Panc1 (cell line): ENCODE data around the gene ATP11A. TPM values are rescaled to one million over a fixed set of nuclear protein-coding genes. Genes with fewer than 3 reads are reported as not detected.

ENCODE experiments used
- ATAC-seq: fragments of 200-7000 bp; cut with Tn5 transposase; 2 replicates; pipeline ENCODE4 v1.9.1; 2020; ENCODE audit warnings: mild to moderate bottlenecking, moderate library complexity
- BruUV-seq: library from RNA; stranded (reverse); fragments of 400-500 nt; replicated peaks from 2 replicates; lab custom pipeline; 2021; lab: Mats Ljungman, UMichigan
- CTCF ChIA-PET: fragments of 300-600 bp; sonication (Branson Sonifier 250); formaldehyde crosslinking; loops from one replicate; lab custom pipeline; 2022; ENCODE audit warnings: antibody characterized with exemption; lab: Charles Lee
- POLR2A ChIA-PET: fragments of 300-600 bp; sonication (Branson Sonifier 250); formaldehyde crosslinking; loops from one replicate; lab custom pipeline; 2022; ENCODE audit warnings: antibody characterized with exemption; lab: Charles Lee
- DNase-seq: peaks from one replicate; pipeline ENCODE4 v3.0.0-alpha.2; 2010; ENCODE audit warnings: low read depth, low spot score
- H3K27ac ChIP-seq: 2 replicates; pipeline ENCODE4 v1.5.1; 2011; ENCODE audit warnings: mild to moderate bottlenecking, low read length, inconsistent platforms
- H3K27me3 ChIP-seq: fragments of 200-500 bp; sonication (Bioruptor generic); 2 replicates; pipeline ENCODE4 v1.6.0; 2014; ENCODE audit warnings: low read length, inconsistent platforms; ENCODE audit not compliant: control insufficient read depth, insufficient read depth
- H3K36me3 ChIP-seq: fragments of 200-500 bp; sonication (Bioruptor generic); 2 replicates; pipeline ENCODE4 v1.5.1; 2014; ENCODE audit warnings: inconsistent platforms, mild to moderate bottlenecking, low read length, moderate library complexity; ENCODE audit not compliant: control insufficient read depth, insufficient read depth
- H3K4me1 ChIP-seq: 2 replicates; pipeline ENCODE4 v1.5.1; 2011; ENCODE audit warnings: inconsistent platforms, mild to moderate bottlenecking, low read length, moderate library complexity; ENCODE audit not compliant: control insufficient read depth, insufficient read depth
- H3K4me3 ChIP-seq, 2 experiments: 2 replicates each; pipeline ENCODE4 v1.5.1; 2011 to 2012; ENCODE audit warnings: low read depth in 2 of 2, low read length in 2 of 2, mild to moderate bottlenecking in 2 of 2, inconsistent platforms in 1 of 2, moderate library complexity in 1 of 2
- H3K9me3 ChIP-seq: fragments of 200-500 bp; sonication (Bioruptor generic); 2 replicates; pipeline ENCODE4 v1.5.1; 2014; ENCODE audit warnings: low read depth, mild to moderate bottlenecking, inconsistent platforms, low read length, moderate library complexity; ENCODE audit not compliant: control insufficient read depth, insufficient read depth
- POLR2AphosphoS5 ChIP-seq: IDR thresholded peaks from 2 replicates; pipeline ENCODE4 v1.6.1; 2012; ENCODE audit warnings: mild to moderate bottlenecking, low read depth, low read length, moderate library complexity
- SIN3A ChIP-seq: IDR thresholded peaks from 2 replicates; pipeline ENCODE4 v1.6.1; 2012; ENCODE audit warnings: low read depth, mild to moderate bottlenecking, low read length, moderate library complexity, borderline replicate concordance; ENCODE audit not compliant: insufficient read depth
- TCF7L2 ChIP-seq: IDR thresholded peaks from 2 replicates; pipeline ENCODE4 v1.6.1; 2011; ENCODE audit warnings: mild to moderate bottlenecking, low read depth, low read length, inconsistent platforms
- in situ Hi-C: cut with HindIII; loops from 2 replicates; pipeline ENCODE4 v1.10.0; 2016; ENCODE audit warnings: low sequenced_read_pairs, low pct_unique_long_range_greater_than_20kb
- intact Hi-C: fragments of 100-400 bp; cut with micrococcal nuclease; formaldehyde crosslinking; loops from one replicate; pipeline ENCODE4 v1.10.0; 2022; ENCODE audit not compliant: unreplicated experiment
- total RNA-seq: library from RNA; stranded (reverse); gene quantifications from one replicate; pipeline ENCODE4 v1.2.1, GENCODE V29; 2021; ENCODE audit not compliant: unreplicated experiment
- TF ChIP-seq, protein P1 (sequence below), 2 experiments: IDR thresholded peaks; 2 replicates each; pipeline ENCODE4 v1.6.1; 2011 to 2012; ENCODE audit warnings: low read depth in 2 of 2, control low read depth in 1 of 2, low read length in 1 of 2, mild to moderate bottlenecking in 1 of 2, moderate library complexity in 1 of 2; ENCODE audit not compliant: insufficient read depth in 1 of 2
- TF ChIP-seq, protein P2 (sequence below): fragments of 450-650 bp; IDR thresholded peaks from 2 replicates; pipeline ENCODE4 v1.5.1; 2017; ENCODE audit warnings: mild to moderate bottlenecking

ATP11A gene
- total RNA-seq, 1 experiment from 2014 or later: 85.8 TPM

GRCh38 chr13:112721198-112722104, 31.6 kb downstream of the ATP11A start:
- H3K4me3 ChIP-seq: peak overlapping the region in 1 of 2 experiments; percentile 33; a peak in 1 of 4 replicates
- ChIA-PET POLR2A (no interaction called here), CTCF (no interaction called here)
- H3K36me3 ChIP-seq: no peaks in the 10 kb centered on the region
- intact Hi-C loops (no loop called here), in situ Hi-C loops (no loop called here)
- no peaks in the 10 kb centered on the region for H3K9me3 ChIP-seq
- no peaks in the 10 kb centered on the region for H3K27me3 ChIP-seq
- BruUV-seq: no TSS peak
- TF ChIP-seq, protein P1, sequence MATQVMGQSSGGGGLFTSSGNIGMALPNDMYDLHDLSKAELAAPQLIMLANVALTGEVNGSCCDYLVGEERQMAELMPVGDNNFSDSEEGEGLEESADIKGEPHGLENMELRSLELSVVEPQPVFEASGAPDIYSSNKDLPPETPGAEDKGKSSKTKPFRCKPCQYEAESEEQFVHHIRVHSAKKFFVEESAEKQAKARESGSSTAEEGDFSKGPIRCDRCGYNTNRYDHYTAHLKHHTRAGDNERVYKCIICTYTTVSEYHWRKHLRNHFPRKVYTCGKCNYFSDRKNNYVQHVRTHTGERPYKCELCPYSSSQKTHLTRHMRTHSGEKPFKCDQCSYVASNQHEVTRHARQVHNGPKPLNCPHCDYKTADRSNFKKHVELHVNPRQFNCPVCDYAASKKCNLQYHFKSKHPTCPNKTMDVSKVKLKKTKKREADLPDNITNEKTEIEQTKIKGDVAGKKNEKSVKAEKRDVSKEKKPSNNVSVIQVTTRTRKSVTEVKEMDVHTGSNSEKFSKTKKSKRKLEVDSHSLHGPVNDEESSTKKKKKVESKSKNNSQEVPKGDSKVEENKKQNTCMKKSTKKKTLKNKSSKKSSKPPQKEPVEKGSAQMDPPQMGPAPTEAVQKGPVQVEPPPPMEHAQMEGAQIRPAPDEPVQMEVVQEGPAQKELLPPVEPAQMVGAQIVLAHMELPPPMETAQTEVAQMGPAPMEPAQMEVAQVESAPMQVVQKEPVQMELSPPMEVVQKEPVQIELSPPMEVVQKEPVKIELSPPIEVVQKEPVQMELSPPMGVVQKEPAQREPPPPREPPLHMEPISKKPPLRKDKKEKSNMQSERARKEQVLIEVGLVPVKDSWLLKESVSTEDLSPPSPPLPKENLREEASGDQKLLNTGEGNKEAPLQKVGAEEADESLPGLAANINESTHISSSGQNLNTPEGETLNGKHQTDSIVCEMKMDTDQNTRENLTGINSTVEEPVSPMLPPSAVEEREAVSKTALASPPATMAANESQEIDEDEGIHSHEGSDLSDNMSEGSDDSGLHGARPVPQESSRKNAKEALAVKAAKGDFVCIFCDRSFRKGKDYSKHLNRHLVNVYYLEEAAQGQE (IDR thresholded peaks at IDR 0.05; ENCODE audit: insufficient read depth in 1 of 2, low read depth in 2 of 2, low read length in 1 of 2): no peak
- TF ChIP-seq SIN3A (no peak), TCF7L2 (no peak), POLR2AphosphoS5 (no peak)
- TF ChIP-seq, protein P2, sequence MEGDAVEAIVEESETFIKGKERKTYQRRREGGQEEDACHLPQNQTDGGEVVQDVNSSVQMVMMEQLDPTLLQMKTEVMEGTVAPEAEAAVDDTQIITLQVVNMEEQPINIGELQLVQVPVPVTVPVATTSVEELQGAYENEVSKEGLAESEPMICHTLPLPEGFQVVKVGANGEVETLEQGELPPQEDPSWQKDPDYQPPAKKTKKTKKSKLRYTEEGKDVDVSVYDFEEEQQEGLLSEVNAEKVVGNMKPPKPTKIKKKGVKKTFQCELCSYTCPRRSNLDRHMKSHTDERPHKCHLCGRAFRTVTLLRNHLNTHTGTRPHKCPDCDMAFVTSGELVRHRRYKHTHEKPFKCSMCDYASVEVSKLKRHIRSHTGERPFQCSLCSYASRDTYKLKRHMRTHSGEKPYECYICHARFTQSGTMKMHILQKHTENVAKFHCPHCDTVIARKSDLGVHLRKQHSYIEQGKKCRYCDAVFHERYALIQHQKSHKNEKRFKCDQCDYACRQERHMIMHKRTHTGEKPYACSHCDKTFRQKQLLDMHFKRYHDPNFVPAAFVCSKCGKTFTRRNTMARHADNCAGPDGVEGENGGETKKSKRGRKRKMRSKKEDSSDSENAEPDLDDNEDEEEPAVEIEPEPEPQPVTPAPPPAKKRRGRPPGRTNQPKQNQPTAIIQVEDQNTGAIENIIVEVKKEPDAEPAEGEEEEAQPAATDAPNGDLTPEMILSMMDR: no peak
- H3K4me1 ChIP-seq: peaks cover 67% of the 10 kb centered on the region
- ATAC-seq (peak; percentile 59), DNase-seq (no peak)
- peak overlapping the region; percentile 94 for H3K27ac ChIP-seq

DNA sequence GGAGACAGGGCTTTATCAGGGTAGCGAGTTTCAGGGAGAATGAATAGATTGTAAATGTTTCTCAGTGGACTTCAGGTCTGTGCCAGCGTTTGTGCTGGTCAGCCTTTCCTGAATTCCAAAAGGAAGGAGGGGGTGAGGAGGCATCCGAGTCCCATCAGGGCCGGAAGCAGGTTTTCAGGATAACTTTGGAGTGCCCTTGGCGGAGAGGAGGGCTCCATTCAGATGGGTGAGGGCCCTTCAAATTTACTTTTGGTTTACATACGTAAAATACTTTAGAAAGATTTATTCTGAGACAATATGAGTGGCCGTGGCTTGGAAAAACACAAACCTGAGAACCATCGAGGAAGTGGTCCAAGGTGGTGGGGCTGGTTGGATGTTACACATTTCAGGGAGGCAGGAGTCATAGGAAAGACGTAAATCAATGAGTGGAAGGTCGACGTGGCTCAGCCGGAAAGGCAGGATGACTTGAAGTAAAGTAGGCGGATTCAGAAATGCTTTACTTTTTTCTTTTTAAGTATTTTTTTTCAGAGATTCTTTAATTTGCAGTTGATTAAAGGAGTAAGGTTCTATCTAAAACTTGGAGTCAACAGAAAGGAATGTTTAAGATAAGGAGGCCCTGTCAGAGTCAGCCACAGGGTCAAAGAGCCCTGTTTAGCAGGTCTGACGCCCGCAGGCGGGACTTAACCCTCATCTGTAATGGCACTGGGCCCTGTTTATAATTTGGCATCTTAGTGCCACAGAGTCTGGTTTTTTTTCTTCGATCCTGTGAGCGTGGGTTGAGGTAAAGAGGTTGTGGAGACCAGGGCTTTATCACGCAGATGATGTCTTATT, 32.8 kb downstream of the ATP11A start:
- TSS peak; percentile 51 for BruUV-seq
- no peaks in the 10 kb centered on the region for H3K36me3 ChIP-seq
- intact Hi-C loops: no loop called here
- H3K9me3 ChIP-seq: no peaks in the 10 kb centered on the region
- H3K4me3 ChIP-seq: peak overlapping the region in 1 of 2 experiments; percentile 38; a peak in 2 of 4 replicates
- CTCF ChIA-PET: no interaction called here
- POLR2A ChIA-PET: no interaction called here
- no peak for TF ChIP-seq SIN3A
- TF ChIP-seq, protein P1 (IDR thresholded peaks at IDR 0.05; ENCODE audit: insufficient read depth in 1 of 2, low read depth in 2 of 2, low read length in 1 of 2): no peak
- 0 out of 2 replicates have a peak, but pooled peaks have one; percentile 32 for TF ChIP-seq TCF7L2
- peak; percentile 34; the same call in 1 of the 2 replicates for TF ChIP-seq POLR2AphosphoS5
- TF ChIP-seq, protein P2: no peak
- in situ Hi-C loops: no loop called here
- ATAC-seq: peak; percentile 83
- H3K4me1 ChIP-seq: peaks cover 72% of the 10 kb centered on the region
- peak overlapping the region; percentile 94 for H3K27ac ChIP-seq
- H3K27me3 ChIP-seq: no peaks in the 10 kb centered on the region
- peak; percentile 28 for DNase-seq
